GM20000 (cell line): ENCODE data around the gene ACY1.

Experiments used
- DNase-seq: peaks from one replicate; pipeline ENCODE4 v3.0.0; 2012; ENCODE audit warnings: low spot score
- CTCF ChIP-seq: IDR thresholded peaks from 2 replicates; pipeline ENCODE4 v1.5.1; 2012; ENCODE audit warnings: mild to moderate bottlenecking, control low read depth; ENCODE audit errors: extremely low read depth, missing control alignments

Gene ACY1

GRCh38 chr3:51944451-51945021 lies 38.8 kb upstream of the ACY1 start:
- no peak for TF ChIP-seq CTCF
- DNase-seq, result no peak

DNA sequence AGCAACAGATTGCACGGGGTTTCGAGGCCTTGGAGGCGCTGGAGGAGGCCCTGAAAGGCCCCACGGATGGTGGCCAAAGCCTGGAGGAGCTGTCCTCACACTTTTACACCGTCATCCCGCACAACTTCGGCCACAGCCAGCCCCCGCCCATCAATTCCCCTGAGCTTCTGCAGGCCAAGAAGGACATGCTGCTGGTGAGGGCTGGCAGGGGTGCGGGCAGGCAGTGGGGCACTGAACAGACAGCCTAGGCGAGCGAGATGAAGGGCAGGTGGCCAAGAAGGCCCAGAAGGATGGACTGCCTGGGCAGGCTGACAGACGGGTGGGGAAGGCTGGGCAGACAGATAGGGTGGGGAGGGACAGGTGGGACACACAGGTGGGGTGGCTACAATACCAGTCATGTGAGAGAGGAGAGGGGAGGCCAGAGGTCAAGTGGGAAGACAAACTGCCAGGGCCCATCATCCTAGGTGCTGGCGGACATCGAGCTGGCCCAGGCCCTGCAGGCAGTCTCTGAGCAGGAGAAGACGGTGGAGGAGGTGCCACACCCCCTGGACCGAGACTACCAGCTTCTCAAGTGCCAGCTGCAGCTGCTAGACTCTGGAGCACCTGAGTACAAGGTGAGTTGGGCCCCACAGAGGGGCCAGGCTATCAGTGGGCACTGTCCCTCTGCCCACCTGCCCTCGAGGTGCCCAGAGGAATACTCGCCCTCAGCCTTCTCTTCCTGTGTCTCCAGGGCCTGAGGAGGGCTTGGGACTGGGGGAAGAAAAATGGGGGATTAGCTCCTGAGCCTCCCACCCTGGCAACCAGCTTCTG lies 38.1 kb upstream of the ACY1 start:
- TF ChIP-seq CTCF, result no peak
- DNase-seq, result no peak

DNA sequence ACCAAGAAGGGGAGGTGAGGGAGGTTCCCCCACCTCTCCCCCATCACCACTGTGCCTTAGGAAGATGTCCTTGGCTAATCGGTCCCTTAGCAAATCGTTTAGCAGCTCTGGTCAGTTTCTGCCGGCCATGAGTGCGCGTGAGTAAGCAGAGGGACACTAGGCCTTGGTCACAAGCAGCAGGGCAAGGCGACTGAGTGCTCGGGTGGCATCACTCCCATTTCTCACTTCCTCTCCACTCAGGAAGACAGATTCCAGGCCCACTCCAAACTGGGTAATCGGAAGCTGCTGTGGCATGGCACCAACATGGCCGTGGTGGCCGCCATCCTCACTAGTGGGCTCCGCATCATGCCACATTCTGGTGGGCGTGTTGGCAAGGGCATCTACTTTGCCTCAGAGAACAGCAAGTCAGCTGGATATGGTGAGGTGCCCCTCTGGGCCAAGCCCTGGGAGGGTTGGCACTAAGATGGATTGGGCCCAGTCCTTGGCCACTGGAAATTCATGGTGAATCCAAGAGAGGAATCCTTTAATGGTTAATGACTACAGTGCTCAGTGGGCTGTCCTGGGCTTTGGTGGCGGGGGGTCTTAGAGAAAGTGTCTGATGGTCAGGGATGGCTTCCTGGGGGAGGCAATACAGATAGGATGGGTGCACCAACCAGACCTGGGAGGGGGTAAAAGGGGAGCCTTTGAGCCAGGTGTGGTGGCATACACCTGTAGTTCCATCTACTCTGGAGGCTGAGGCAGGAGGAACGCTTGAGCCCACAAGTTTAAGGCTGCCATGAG lies 37.2 kb upstream of the ACY1 start:
- no peak for DNase-seq
- TF ChIP-seq CTCF, result no peak

- TF ChIP-seq CTCF, result no peak
Observed at GRCh38 chr3:51946796-51947195, 36.5 kb upstream of the ACY1 start.

DNA sequence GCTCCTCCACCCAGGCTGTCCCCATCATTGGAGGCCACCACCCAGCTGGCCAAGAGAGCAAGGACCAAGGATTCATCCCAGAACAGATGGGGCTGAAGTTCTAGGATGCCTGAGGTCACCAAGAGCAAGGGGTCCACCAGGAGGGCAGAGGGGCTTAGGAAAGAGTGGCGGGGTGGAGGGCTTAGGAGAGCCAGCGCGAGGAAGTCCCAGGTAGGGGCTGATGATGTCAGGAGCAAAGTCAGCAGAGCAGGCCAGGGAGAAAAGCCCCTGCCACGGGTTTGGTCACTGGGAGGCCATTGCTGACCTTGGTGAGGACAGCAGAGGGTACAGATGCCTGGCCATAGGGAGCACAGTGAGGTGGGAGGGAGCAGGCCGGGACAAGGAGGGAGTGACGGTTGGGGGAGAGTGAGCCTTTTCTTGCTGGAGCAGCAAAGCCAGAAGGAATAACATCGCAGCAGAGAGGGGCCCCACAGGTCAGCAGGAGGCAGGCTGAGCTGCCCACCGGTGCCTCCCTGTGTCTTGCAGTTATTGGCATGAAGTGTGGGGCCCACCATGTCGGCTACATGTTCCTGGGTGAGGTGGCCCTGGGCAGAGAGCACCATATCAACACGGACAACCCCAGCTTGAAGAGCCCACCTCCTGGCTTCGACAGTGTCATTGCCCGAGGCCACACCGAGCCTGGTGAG lies 36.0 kb upstream of the ACY1 start:
- no peak for TF ChIP-seq CTCF
- no peak for DNase-seq

More at GRCh38 chr3:51946796-51947195, 36.5 kb upstream of the ACY1 start:
- DNase-seq, result no peak

DNA sequence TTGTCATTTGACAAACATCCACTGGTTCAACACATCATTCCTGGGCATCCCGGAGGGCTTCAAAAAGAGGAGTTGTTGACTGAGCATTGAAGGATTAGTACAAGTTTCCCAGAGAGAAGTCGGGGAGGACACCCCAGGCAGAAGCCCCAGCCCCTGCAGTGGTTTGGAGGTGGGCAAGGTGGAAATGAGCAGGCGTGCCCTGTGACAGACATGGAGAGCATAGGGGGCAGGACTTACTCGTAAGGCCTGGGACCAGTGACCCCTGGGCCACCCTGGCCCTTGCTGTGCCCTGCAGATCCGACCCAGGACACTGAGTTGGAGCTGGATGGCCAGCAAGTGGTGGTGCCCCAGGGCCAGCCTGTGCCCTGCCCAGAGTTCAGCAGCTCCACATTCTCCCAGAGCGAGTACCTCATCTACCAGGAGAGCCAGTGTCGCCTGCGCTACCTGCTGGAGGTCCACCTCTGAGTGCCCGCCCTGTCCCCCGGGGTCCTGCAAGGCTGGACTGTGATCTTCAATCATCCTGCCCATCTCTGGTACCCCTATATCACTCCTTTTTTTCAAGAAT lies 35.2 kb upstream of the ACY1 start:
- no peak for TF ChIP-seq CTCF
- DNase-seq, result no peak

- TF ChIP-seq CTCF, result no peak
- DNase-seq, result no peak
Observed at GRCh38 chr3:51949121-51949520, 34.2 kb upstream of the ACY1 start.
